Suppressor macrophage (primary cell): Measurements from ENCODE around the gene PLEKHA5.

Experiments
- DNase-seq, 4 experiments: peaks; one replicate each; pipeline ENCODE4 v3.0.0-alpha.2; 2020 to 2022

Gene PLEKHA5

DNA sequence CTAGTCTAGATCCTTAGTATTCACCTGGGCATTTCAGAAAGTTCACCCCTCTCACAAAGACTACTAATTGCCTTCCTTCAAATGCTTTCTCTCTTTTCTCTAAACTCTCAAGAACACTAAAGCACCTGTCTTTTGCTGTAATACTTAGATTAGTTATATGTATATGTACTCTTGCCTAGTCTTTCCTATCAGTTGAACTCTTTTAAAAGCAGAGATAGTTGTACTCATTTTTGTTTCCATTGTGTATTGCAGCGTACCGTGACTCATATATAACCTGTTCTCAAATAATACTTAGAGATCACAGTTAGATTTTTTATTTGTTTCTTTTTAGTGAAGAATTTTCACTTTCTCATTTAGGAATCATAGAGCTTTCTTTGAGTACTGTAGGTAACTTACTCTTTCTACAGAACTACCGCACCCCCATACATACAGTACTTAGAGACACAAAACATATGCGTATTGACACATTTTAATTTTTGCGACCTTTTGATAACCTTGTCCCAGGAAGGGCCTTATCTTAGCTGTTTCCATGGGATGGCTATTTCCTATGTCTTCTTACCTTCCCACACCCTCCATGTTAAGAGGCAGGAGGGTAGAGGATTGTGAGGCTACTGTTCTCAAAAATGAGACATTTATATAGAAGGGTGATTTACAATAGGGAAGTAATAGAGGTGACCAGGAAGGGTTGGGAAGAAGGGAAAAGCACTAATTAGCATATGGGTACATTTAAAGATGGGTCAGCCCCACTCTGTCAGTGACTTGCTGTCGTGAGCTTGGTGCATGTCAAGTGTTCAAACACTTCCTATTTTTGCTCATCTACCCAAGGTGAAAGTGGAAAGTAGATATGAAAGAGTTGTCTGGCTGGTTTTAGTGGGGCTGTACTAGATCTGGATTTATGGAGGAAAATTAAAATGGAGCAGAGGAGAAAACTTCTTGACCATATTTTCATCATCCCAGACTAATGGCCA, 74.3 kb downstream of the PLEKHA5 start:
- no peak for DNase-seq

DNA sequence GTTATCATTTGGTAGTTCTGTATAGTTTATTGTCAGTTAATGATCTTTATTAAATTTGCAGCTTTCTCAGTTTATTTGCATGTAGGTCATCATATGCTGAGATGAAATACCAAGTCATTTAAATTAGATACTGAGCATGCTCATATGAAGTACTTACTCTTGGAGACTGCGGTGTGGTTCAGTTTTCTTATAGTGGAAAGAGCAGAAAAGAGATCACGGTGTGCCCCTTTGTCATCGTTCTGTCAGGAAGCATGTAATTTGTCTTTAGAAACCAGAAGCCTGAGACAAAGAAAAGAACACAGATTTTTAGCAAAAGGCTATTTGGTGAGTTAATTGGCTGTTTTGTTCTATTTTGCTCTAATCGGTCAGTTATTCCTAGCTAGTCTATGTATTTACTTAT, 75.6 kb downstream of the PLEKHA5 start:
- no peak for DNase-seq

DNA sequence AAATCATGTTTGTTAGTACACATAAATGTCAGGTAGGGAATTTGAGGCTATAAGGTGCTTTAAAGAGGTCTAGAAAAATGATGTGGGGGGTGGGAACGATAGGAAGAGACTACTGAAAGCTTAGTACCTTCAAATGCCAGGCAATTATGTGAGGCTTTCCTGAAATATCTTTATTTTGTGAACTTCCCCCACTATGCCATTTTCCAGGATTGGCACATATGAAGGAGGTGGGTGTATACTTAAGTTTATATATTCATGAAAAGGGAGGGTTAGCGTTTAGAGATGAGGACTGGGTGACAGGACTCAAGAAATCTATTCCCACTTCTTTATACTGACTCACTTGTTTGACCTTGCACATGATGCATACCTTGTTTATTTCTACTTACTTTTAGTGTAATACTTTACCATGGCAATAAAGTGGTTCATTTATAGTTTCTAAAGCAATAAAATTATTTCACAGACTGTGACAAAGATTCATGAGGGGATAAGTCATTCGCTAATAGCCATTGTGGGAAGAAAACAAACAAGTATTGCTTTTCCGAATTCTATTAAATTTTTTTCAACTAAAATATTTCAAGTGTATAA, 77.1 kb downstream of the PLEKHA5 start:
- no peak for DNase-seq

DNA sequence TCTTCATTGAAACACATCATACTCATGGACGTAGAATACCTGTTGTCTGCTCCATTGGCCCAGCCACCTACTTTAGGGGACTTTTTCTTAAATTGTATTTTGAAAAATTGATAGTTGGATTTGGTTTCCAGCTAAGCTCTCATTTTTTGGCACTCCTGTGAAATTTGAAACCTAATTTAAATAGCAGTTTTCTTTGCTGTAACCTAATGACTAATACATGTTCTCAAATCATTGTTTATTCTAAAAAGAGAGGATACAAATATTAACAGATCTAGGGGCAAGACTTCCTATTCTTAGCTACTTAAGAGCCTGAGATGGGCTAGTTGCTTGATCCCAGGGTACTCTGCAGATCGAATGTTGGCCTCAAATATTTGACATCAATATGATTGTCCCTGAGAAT, 78.9 kb downstream of the PLEKHA5 start:
- no peak for DNase-seq

DNA sequence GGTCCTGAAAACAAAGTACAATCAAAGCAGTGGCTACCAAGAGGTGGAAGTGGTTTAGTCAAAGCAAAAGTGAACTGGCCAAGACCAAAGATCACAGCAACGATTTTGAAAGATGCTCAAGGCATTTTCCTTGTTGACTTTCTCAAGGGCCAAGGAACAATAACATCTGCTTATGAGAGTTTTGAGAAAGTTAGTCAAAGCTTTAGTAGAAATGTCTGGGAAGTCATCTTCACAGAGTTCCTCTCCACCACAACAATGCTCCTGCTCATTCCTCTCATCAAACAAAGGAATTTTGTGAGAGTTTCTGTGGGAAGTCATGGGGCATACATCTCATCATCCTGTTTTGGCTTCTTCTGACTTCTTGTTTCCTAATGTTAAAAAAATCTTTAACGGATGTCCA, 80.1 kb downstream of the PLEKHA5 start:
- DNase-seq = no peak

DNA sequence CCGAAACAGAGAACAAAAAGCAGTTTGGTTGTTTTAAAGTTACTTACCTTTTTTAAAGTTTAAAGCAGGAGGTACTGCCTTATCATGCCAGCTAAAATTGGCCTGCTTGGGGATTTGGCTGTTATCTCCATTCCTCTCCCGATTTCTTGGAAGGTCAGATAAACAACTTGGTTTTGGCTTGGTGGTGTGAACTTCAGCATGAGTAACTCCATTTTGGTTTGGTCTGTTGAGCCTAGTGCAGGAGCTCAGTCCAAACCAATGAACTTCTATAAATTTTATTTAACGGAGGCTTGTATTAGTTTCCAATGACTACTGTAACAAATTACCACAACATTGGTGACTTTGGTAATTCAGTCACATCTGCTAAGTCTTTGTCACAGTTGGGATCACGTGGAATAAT, 82.3 kb downstream of the PLEKHA5 start:
- DNase-seq = no peak

DNA sequence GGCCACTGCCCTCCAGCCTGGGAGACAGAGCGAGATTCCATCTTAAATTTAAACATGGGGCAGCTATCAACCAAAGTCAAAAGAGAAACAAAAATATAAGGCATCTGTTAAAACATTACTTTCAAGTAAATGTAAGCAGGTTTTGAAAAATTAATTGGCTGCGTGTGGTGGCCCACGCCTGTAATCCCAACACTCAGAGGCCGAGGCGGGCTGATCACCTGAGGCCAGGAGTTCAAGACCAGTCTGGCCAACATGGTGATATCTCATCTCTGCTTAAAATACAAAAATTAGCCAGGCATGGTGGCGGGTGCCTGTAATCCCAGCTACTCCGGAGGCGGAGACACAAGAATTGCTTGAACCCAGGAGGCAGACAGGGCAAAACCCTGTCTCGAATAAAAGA, 82.7 kb downstream of the PLEKHA5 start:
- DNase-seq = no peak

DNA sequence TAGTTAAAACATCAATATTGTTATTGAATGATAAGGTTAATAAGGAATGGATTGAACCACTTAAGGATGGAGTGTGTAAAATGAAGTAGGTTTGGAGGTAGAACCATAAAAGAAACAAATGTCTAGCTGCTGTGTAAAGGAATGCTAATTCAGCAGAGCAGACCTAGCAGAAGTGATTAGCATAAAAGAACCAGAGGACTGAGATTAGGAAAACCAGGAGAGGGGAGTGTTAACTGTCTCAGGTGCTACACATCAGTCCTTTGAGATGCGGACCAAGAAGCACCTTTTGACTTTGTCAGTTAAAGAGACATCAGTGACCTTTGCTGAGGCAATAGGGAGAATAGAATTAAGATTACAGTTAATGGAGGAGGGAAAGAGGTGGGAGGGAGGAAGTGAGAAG, 84.5 kb downstream of the PLEKHA5 start:
- DNase-seq = no peak

DNA sequence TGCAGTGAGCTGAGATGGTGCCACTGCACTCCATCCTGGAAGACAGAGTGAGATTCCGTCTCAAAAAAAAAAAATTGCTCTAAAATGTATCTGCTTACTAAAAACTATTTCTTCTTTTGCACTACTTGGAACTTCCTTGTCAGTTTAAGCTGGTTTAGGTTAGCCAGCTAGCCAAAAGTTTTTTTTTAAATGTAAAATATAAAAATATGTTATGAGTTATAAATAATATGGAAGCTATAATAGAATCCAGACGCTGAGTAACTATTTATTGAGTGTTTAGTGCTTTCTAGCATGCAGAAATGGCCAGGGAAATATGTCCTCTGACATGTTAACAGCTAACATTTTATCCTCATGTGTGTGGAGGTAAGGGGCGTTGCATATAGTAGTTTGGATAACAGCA, 85.6 kb downstream of the PLEKHA5 start:
- no peak for DNase-seq

DNA sequence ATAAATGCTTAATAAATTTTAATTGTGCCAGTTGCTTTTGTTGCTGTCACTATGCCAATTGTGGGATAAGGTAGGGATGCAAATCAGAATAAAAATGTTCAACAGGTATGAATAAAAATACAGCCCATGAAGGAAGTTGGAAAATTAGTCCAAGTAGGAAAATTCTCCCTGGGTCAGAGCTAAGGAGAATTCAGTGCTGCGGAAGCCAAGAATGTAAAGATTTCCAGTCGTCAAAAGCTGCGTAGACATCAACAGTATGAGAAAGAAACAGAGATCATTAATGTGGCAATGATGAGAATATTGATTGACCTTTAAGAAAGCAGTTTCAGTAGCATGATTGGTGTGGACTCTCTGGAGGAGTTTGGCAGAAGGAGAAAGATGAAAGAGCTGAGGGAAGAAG, 87.9 kb downstream of the PLEKHA5 start:
- DNase-seq = no peak

DNA sequence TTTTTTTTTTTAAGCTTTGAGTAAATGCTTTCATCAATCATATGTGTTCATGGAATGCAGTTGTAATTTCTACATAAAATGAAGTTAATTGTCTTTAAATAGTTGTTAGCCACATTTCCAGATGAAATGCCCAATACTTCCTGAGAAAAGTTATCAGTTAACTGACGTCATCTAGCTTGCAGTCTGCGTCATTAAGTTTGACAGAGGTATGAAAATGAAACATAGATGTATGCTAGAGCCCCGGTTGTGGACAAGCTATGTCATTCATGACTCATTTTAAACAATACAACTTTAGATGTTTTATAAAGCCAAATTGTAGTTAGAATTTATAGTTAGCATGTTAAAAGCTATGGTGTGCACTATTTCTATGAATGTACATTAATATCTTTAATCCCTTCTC, 90.7 kb downstream of the PLEKHA5 start:
- DNase-seq = no peak

DNA sequence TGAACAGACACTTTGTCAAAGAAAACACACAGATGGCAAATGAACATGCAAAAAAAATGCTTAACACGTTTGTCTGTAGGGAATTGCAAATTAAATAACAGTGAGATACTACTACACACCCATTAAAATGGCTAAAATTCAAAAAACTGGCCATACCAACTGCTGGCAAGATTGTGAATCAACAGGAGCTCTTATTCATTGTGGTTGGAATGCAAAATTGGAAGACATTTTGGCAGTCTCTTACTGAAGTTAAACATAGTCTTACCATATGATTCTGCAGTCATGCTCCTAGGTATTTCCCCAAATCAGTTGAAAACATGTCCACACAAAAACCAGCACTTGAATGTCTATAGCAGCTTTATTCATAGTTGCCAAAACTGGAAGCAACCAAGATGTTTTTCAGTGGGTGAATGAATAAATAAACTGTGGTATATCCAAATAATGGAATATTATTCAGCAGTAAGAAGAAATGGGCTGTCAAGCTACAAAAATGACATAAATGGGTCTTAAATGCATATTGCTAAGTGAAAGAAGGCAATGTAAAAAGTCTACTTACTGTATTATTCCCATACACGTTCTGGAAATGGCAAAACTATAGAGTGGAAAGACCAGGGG, 91.4 kb downstream of the PLEKHA5 start:
- DNase-seq = peak in 2 of 4 experiments; percentile 25 to 32

DNA sequence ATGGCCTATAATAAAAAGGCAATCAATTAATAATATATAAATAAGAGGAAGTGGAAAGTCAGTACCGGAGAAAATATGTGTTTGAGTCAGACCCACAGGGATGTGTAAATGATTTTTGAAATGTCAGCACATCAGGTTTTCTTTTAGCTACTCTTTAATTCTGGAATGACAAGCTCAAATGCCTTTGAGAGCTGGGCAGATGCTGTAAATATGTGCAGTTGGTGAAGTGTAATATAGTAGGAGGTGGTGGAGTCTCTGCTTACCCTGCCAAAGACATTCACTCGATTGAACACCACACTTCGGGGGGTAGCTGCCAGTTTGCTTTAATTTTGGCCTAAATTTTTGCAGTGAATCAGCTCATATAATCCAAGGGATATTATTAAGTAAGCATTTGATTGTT, 93.0 kb downstream of the PLEKHA5 start:
- no peak for DNase-seq

DNA sequence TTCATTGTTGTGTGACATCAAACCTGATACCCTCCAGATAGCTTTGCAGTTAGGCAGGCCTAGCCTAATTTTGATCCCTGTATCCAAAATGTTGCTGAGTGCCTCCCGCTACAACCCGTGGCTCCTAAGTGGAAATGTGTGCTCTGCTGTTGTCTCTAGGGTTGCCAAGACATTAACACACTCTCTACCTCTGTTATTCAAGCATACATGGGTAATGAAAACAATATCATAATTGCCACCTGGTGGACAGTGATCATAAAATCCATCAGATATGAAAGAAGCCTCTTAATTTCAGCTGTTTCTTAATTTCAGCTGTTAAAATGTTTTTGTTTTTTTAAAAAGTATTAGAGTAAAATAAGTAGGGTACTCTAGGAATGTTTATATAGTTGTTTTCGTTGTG, 93.5 kb downstream of the PLEKHA5 start:
- DNase-seq = peak in 2 of 4 experiments; percentile 8 to 23

DNA sequence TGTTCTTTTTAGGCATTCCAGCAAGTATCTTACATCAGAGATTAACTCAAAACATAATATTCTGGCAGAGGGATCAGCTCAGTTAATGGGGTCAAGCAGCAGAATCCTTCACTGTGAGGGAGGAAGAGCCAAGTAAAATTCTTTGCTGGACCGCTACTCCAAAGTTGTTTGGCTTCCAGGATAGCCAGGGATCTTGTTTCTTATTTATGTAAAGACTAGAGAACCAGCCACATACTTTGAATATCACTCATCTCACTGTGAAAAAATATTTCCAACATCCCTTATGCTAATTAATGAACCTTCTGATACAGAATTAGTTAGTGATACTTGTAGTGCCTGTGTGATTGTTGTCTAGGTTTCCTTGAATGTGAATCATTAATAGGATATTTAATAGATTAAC, 94.2 kb downstream of the PLEKHA5 start:
- DNase-seq = no peak

DNA sequence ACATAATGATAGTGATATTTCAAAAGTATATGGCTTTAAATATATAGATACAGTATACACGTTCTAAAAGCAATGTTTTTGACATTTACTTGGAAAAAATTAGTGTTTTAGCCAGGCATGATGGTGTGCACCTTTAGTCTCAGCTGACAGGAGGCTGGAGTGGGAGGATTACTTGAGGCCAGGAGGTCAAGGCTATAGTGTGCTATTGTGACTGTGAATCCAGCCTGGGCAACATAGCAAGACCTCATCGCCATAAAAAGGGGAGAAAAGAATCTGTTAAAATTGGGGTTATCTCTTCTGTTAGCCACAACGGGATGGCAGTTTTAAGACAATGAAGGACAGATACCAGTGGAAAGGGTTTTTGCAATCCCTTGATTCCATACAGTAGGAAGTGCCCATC, 95.2 kb downstream of the PLEKHA5 start:
- no peak for DNase-seq

DNA sequence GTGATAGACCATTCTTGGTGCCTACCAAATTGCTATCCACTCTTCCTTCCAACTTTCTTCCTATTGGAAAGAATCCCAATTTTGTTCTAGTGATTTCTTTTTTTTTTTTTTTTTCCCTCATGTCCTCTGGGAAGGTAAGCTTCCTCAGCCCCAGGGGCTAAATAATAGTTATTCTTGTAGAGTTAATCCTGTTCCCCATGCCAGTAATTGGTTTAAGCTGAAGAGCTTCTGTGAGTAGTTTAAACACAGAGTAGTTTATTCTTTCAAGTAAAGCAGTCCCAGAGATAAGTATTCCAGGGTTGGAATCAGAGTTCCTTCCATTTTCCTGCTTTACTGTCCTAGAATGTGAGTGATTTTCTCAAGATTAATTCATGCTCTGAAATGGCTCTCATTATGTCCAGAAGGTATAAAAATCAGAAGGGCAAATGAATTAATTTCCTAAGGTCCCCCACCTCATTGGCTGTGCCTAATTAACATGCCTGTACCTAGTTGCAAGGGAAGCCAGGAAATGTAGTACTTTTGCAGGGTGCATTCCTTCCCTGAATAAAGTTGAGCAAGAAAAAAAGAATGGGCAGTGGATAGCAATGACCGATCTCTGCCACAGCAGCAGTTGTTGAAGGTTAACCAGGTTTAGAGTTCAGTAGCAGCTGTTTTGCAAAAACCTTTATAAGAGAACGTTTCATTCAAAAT, 97.8 kb downstream of the PLEKHA5 start:
- DNase-seq = no peak

DNA sequence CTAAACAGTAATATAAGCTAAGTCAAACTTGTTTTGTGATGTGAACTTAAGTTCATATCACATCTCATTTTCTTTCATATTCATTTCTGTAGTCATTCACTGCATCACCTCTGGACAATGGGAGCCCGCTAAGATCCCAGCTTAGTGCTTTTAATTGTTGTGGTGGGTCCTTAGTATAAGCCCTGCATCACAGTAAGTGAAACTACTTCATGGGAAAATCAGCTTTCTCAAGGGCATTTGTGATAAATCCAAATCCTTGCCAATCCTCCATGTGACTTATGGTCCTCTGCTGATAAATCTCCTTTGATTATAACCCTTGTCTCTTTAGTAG, 98.3 kb downstream of the PLEKHA5 start:
- no peak for DNase-seq

DNA sequence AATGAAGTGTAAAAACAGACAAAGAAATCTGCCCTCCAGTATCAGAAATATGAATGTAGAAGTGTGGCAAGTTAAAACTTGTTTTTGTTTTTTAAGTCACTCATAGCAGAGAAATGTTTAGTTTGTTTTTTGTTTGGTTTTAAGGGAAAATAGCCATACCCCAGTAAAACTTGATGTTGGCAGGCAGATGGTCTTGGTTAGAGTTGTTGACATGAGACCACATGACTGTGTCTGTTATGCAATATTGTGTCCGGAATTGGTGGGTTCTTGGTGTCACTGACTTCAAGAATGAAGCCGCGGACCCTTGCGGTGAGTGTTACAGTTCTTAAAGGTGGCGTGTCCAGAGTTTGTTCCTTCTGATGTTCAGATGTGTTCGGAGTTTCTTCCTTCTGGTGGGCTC, 99.5 kb downstream of the PLEKHA5 start:
- DNase-seq = peak in 1 of 4 experiments; percentile 4

DNA sequence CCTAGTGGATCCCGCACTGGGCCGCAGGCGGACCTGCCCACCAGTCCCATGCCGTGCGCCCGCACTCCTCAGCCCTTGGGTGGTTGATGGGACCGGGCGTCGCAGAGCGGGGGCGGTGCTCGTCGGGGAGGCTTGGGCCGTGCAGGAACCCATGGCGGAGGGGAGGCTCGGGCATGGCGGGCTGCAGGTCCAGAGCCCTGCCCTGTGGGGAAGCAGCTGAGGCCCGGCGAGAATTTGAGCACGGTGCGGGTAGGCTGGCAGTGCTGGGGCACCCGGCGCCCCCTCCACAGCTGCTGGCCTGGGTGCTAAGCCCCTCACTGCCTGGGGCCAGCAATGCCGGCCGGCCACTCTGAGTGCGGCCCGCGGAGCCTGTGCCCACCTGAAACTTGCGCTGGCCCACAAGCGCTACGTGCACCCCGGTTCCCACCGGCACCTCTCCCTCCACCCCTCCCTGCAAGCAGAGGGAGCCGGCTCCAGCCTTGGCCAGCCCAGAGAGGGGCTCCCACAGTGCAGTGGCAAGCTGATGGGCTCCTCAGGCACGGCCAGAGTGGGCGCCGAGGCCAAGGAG, 100.8 kb downstream of the PLEKHA5 start:
- no peak for DNase-seq

DNA sequence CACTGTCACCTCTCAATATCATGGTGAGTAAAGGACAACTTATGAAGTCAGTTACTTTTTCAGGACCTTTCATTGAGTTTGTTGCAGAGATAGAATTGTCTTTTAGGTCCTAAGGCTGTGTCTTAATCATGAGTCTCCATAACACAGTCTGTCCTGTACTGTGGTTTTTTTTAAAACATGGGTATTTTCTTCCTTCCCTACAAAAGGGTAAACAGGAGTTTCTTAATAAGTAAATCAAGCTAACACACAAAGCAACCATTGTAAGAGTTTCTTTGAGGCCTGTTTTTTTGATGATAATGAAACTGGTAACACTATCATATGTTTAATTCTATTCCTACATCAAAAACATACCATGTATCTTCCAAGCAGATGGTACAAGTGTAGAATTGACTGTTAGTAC, 101.4 kb downstream of the PLEKHA5 start:
- no peak for DNase-seq

DNA sequence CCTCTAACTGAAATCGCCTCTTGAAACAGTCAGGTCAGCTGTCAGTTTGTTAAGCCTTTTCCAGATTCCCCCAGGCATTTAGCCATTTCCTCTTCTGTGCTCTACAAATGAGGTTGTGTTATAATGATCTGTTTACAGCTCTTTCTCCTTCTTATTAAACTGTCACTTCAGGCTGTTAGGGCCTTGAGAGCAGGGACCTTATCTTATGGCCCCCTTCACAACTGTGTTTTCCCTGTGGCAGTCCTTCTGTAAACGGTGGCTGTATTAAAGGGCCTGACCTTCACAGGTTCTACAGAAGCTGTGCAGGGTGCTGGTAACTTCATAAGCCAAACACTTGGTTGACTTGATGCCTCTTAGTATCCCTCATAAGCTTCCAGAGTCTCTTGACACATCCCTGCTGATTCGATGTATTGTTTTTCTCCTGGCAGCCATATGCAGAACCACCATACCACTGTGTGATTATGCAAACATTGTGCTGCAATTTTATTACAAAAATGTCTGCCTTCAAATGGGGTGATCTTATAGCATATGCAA, 104.7 kb downstream of the PLEKHA5 start:
- peak in 3 of 4 experiments; percentile 28 to 64 (median 54) for DNase-seq
